WERI-Rb-1 (cell line): ENCODE measurements around the gene LRG1.

ENCODE experiments used
- DNase-seq: peaks from one replicate; pipeline ENCODE4 v3.0.0-alpha.2; 2020
- H3K27ac ChIP-seq: fragments of 250-450 bp; sonication (Bioruptor Pico); 2 replicates; pipeline ENCODE4 v1.5.1; 2020; ENCODE audit warnings: mild to moderate bottlenecking, moderate library complexity
- H3K27me3 ChIP-seq: fragments of 250-450 bp; sonication (Bioruptor Pico); 2 replicates; pipeline ENCODE4 v1.5.1; 2021; ENCODE audit warnings: mild to moderate bottlenecking, low read depth, moderate library complexity; ENCODE audit not compliant: insufficient read depth, severe bottlenecking
- H3K36me3 ChIP-seq: fragments of 250-450 bp; sonication (Bioruptor Pico); 2 replicates; pipeline ENCODE4 v1.5.1; 2020; ENCODE audit warnings: mild to moderate bottlenecking, moderate library complexity
- H3K4me3 ChIP-seq: 2 replicates; pipeline ENCODE4 v1.5.1; 2011; ENCODE audit warnings: low read depth, mild to moderate bottlenecking, control low read depth, low read length
- H3K9me3 ChIP-seq: fragments of 250-450 bp; sonication (Bioruptor Pico); 2 replicates; pipeline ENCODE4 v1.5.1; 2021; ENCODE audit warnings: mild to moderate bottlenecking, moderate library complexity; ENCODE audit not compliant: severe bottlenecking
- TF ChIP-seq, protein P1 (sequence below): IDR thresholded peaks from 2 replicates; pipeline ENCODE4 v1.5.1; 2011; ENCODE audit warnings: low read depth, mild to moderate bottlenecking, control low read depth, inconsistent platforms, low read length

LRG1 gene

DNA sequence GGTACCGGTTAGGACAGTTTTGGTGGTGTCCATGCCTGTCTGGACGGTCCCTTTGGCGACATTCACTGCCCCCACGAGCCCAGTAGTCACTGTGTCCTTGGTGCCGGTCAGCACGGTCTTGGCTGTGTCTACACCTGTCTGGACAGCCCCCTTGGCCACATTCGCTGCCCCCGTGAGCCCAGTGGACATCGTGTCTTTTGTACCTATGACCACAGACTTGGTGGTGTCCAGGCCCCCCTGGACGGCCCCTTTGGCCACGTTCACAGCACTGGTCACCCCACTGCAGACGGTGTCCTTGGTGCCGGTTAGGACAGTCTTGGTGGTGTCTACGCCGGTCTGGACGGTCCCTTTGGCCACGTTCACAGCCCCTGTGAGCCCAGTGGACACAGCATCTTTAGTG, 27.8 kb downstream of the LRG1 start:
- no peak overlapping the region for H3K4me3 ChIP-seq
- H3K27ac ChIP-seq, result no peak overlapping the region
- TF ChIP-seq, protein P1, sequence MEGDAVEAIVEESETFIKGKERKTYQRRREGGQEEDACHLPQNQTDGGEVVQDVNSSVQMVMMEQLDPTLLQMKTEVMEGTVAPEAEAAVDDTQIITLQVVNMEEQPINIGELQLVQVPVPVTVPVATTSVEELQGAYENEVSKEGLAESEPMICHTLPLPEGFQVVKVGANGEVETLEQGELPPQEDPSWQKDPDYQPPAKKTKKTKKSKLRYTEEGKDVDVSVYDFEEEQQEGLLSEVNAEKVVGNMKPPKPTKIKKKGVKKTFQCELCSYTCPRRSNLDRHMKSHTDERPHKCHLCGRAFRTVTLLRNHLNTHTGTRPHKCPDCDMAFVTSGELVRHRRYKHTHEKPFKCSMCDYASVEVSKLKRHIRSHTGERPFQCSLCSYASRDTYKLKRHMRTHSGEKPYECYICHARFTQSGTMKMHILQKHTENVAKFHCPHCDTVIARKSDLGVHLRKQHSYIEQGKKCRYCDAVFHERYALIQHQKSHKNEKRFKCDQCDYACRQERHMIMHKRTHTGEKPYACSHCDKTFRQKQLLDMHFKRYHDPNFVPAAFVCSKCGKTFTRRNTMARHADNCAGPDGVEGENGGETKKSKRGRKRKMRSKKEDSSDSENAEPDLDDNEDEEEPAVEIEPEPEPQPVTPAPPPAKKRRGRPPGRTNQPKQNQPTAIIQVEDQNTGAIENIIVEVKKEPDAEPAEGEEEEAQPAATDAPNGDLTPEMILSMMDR, result no peak
- H3K27me3 ChIP-seq, result no peaks in the 10 kb centered on the region
- no peaks in the 10 kb centered on the region for H3K9me3 ChIP-seq
- no peak for DNase-seq
- peaks cover 8% of the 10 kb centered on the region for H3K36me3 ChIP-seq

DNA sequence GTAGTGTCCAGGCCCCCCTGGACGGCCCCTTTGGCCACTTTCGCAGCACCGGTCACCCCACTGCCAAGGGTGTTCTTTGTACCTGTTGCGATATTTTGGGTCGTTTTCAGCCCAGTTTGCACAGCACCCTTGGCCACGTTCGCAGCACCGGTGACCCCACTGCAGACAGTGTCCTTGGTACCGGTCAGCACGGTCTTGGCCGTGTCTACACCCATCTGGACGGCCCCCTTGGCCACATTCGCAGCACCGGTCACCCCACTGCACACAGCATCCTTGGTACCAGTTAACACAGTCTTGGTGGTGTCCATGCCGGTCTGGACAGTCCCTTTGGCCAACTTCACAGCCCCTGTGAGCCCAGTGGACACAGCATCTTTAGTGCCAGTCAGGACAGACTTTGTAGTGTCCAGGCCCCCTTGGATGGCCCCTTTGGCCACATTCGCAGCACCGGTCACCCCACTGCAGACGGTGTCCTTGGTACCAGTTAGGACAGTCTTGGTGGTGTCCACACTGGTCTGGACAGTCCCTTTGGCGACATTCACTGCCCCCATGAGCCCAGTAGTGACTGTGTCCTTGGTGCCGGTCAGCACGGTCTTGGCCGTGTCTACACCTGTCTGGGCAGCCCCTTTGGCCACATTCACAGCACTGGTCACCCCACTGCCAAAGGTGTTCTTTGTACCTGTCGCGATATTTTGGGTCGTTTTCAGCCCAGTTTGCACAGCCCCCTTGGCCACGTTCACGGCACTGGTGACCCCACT, 28.4 kb downstream of the LRG1 start:
- peaks cover 14% of the 10 kb centered on the region for H3K36me3 ChIP-seq

DNA sequence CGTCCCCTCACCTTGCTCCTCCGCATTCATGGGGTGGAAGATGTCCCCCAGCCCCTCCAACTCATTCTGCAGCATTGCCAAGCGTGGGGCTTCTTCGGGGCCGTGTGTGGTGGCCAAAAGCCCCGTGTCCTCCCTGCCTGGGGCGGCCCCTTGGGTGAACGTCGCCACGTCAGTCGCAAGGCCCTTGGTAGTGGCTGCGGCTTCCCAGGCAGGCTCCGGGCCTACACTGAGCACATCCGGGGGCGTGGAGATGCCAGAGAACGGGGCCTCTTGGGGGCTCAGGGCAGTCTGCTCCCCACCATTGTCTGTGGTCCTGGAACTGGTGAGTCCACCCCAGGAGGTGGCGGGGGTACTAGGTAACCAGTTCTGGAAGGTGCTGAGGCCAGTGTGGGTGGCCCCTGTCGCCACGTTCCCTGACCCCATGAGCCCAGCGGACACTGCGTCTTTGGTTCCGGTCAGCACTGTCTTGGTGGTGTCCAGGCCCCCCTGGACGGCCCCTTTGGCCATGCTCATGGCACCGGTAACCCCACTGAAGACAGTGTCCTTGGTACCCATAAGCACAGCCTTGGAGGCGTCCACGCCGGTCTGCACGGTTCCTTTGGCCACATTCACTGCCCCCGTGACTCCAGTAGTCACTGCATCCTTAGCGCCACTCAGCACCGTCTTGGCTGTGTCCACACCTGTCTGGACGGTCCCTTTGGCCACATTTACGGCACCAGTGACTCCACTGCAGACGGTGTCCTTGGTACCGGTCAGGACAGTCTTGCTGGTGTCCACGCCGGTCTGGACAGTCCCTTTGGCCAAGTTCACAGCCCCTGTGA, 29.2 kb downstream of the LRG1 start:
- H3K27ac ChIP-seq, result no peak overlapping the region

More for the DNA sequence above, 28.4 kb downstream of the LRG1 start:
- Histone ChIP-seq H3K27ac (no peak overlapping the region), H3K27me3 (no peaks in the 10 kb centered on the region), H3K9me3 (no peaks in the 10 kb centered on the region), H3K4me3 (no peak overlapping the region)
- no peak for DNase-seq
- TF ChIP-seq, protein P1, result no peak

DNA sequence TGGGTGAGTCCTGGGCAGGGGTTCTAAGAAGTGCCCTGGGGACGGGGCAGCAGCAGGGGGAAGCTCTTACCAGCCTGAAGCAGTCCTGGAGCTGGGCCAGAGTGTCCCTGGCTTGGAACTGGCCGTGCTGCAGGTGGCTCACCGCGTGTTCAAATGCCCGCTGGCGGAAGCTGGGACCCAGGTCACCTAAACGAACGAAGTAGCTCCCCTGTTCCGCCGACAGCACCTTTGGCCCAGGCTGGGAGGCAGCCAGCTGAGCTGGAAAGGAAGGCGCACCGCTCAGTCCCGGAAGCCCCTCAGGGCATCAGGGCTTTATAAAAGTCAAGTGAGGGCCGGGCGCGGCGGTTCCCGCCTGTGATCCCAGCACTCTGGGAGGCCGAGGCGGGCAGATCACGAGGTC, 31.1 kb downstream of the LRG1 start:
- Histone ChIP-seq H3K4me3 (no peak overlapping the region), H3K9me3 (no peaks in the 10 kb centered on the region), H3K27me3 (no peaks in the 10 kb centered on the region), H3K27ac (no peak overlapping the region), H3K36me3 (peaks cover 21% of the 10 kb centered on the region)
- TF ChIP-seq, protein P1, result no peak
- DNase-seq, result no peak

More for the DNA sequence above, 29.2 kb downstream of the LRG1 start:
- Histone ChIP-seq H3K9me3 (no peaks in the 10 kb centered on the region), H3K36me3 (peaks cover 15% of the 10 kb centered on the region), H3K27me3 (no peaks in the 10 kb centered on the region), H3K4me3 (no peak overlapping the region)
- TF ChIP-seq, protein P1, result no peak
- no peak for DNase-seq

DNA sequence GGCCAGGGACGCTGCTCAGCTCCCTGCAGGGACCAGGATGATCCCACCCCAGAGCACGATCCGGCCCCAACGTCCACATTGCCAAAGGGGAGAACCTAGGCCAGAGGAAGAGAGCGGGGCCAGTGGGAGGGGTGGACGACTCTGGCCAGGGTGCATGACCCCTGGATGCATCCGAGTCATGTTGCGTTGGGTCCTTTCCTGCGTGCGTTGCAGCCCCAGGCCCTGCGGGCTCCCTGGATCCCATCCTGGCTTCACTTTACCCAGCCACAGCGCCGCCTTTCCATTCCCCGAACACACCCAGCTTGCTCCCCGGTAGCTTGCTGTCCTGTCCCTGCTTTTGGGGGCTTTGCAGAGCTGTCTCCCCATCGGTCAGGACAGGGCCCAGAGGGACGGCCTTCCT, 32.0 kb downstream of the LRG1 start:
- TF ChIP-seq, protein P1, result no peak
- Histone ChIP-seq H3K27ac (no peak overlapping the region), H3K4me3 (no peak overlapping the region), H3K27me3 (no peaks in the 10 kb centered on the region), H3K9me3 (no peaks in the 10 kb centered on the region), H3K36me3 (peaks cover 27% of the 10 kb centered on the region)
- no peak for DNase-seq
